Measurements from ENCODE around the gene RYR1.

- TF ChIP-seq CTCF (IDR thresholded peaks at IDR 0.05; ENCODE audit: insufficient read depth, low read length, poor library complexity, severe bottlenecking), result no peak
- TF ChIP-seq EZH2phosphoT487 (conservative IDR thresholded peaks at IDR 0.05; ENCODE audit: low read length), result no peak
Observed at GRCh38 chr19:38399537-38399936, 34.0 kb upstream of the RYR1 start.

All from SU-DHL-6 (cell line).